ENCODE measurements around the gene SMC1A.

Gene SMC1A

GRCh38 chrX:53379008-53379710 lies 43.3 kb downstream of the SMC1A start:
- ChIA-PET POLR2A (interaction anchor here (1.1 to 6.3 kb wide), 2 partner anchors 43 to 56 kb away, joined by 3 to 29 read pairs; partner anchors contain the start of genes HSD17B10, RIBC1 and SMC1A), CTCF (interaction anchor here (0.7 to 2.0 kb wide), 5 partner anchors 62 to 96 kb away, joined by 3 to 6 read pairs (median 5); no protein-coding TSS in a partner anchor)
- H3K9me3 ChIP-seq (ENCODE audit: control insufficient read depth, insufficient read depth, low read depth, low read length): no peaks in the 10 kb centered on the region
- H3K4me3 ChIP-seq (ENCODE audit: low read depth, low read length): no peak overlapping the region
- peaks cover 70 to 88% of the 10 kb centered on the region in 2 experiments for H3K36me3 ChIP-seq (ENCODE audit: control insufficient read depth in 2 of 2, insufficient read depth in 1 of 2, low read length in 2 of 2)
- TF ChIP-seq SETDB1 (IDR thresholded peaks at IDR 0.05; ENCODE audit: insufficient read length, low read length) (no peak), ZNF561 (tag by site-specific recombination; IDR thresholded peaks at IDR 0.05; ENCODE audit: borderline replicate concordance) (no peak), ZNF155 (tag by site-specific recombination; IDR thresholded peaks at IDR 0.05) (no peak), ZNF266 (tag by site-specific recombination; IDR thresholded peaks at IDR 0.05; ENCODE audit: low read depth) (no peak), REPIN1 (tag by site-specific recombination; IDR thresholded peaks at IDR 0.05; ENCODE audit: low read depth) (no peak), ZEB2 (tag by site-specific recombination; IDR thresholded peaks at IDR 0.05) (no peak)
- no peak overlapping the region for H3K27ac ChIP-seq (ENCODE audit: extremely low read depth, low read depth, low read length)
- no peaks in the 10 kb centered on the region for H3K4me1 ChIP-seq (ENCODE audit: control insufficient read depth, insufficient read depth, low read length)

GRCh38 chrX:53377464-53377863 lies 45.0 kb downstream of the SMC1A start:
- ChIA-PET CTCF (interaction anchor here (0.7 to 2.4 kb wide), 2 partner anchors 17 to 65 kb away, joined by 3 to 11 read pairs; no protein-coding TSS in a partner anchor), POLR2A (interaction anchor here (6.3 kb wide), 1 partner anchor 45 kb away, joined by 29 read pairs; the partner anchor contains the start of genes RIBC1 and SMC1A)
- H3K4me1 ChIP-seq (ENCODE audit: control insufficient read depth, insufficient read depth, low read length): no peaks in the 10 kb centered on the region
- H3K9me3 ChIP-seq (ENCODE audit: control insufficient read depth, insufficient read depth, low read depth, low read length): no peaks in the 10 kb centered on the region
- H3K36me3 ChIP-seq (ENCODE audit: control insufficient read depth in 2 of 2, insufficient read depth in 1 of 2, low read length in 2 of 2): peaks cover 53 to 71% of the 10 kb centered on the region in 2 experiments
- H3K27ac ChIP-seq (ENCODE audit: extremely low read depth, low read depth, low read length): no peak overlapping the region
- TF ChIP-seq ZNF843 (tag by site-specific recombination; IDR thresholded peaks at IDR 0.05) (no peak), ZNF404 (tag by site-specific recombination; IDR thresholded peaks at IDR 0.05) (no peak), ZNF585B (tag by site-specific recombination; IDR thresholded peaks at IDR 0.05) (no peak), ZFP41 (tag by site-specific recombination; IDR thresholded peaks at IDR 0.05; ENCODE audit: borderline replicate concordance) (no peak), ZNF623 (tag by site-specific recombination; IDR thresholded peaks at IDR 0.05) (no peak), ZNF19 (tag by site-specific recombination; IDR thresholded peaks at IDR 0.05; ENCODE audit: low read depth) (no peak), ZNF580 (tag by site-specific recombination; IDR thresholded peaks at IDR 0.05) (no peak), ZNF701 (tag by site-specific recombination; IDR thresholded peaks at IDR 0.05) (no peak), SP3 (tag by site-specific recombination; IDR thresholded peaks at IDR 0.05) (no peak), MZF1 (tag by site-specific recombination; IDR thresholded peaks at IDR 0.05; ENCODE audit: borderline replicate concordance) (no peak), ZBTB17 (tag by site-specific recombination; IDR thresholded peaks at IDR 0.05) (no peak), SP7 (tag by site-specific recombination; IDR thresholded peaks at IDR 0.05) (no peak), ZNF18 (tag by site-specific recombination; IDR thresholded peaks at IDR 0.05) (no peak), ZNF654 (tag by site-specific recombination; IDR thresholded peaks at IDR 0.05; ENCODE audit: low read depth) (no peak)
- H3K4me3 ChIP-seq (ENCODE audit: low read depth, low read length): no peak overlapping the region

- H3K4me1 ChIP-seq (ENCODE audit: control insufficient read depth, insufficient read depth, low read length): no peaks in the 10 kb centered on the region
- ChIA-PET CTCF (interaction anchor here (0.7 to 2.4 kb wide), 10 partner anchors 12 to 105 kb away, joined by 3 to 11 read pairs (median 4); no protein-coding TSS in a partner anchor), POLR2A (interaction anchor here (6.3 kb wide), 1 partner anchor 46 kb away, joined by 29 read pairs; the partner anchor contains the start of genes RIBC1 and SMC1A)
- no peaks in the 10 kb centered on the region for H3K9me3 ChIP-seq (ENCODE audit: control insufficient read depth, insufficient read depth, low read depth, low read length)
- no peak overlapping the region for H3K4me3 ChIP-seq (ENCODE audit: low read depth, low read length)
- H3K36me3 ChIP-seq (ENCODE audit: control insufficient read depth in 2 of 2, insufficient read depth in 1 of 2, low read length in 2 of 2): peaks cover 47 to 65% of the 10 kb centered on the region in 2 experiments
- no peak overlapping the region for H3K27ac ChIP-seq (ENCODE audit: extremely low read depth, low read depth, low read length)
- TF ChIP-seq ZBTB26 (tag by site-specific recombination; optimal IDR thresholded peaks at IDR 0.05) (no peak), ZBTB1 (tag by site-specific recombination; IDR thresholded peaks at IDR 0.05) (no peak), ZNF140 (tag by site-specific recombination; IDR thresholded peaks at IDR 0.05) (no peak), ZNF791 (tag by site-specific recombination; IDR thresholded peaks at IDR 0.05) (no peak), ZBTB48 (tag by site-specific recombination; IDR thresholded peaks at IDR 0.05) (no peak), ZNF585B (tag by site-specific recombination; IDR thresholded peaks at IDR 0.05) (no peak), ZNF48 (tag by site-specific recombination; IDR thresholded peaks at IDR 0.05) (no peak), ZNF837 (tag by site-specific recombination; IDR thresholded peaks at IDR 0.05) (no peak), ZNF184 (tag by site-specific recombination; IDR thresholded peaks at IDR 0.05) (no peak), ZNF473 (tag by site-specific recombination; IDR thresholded peaks at IDR 0.05) (no peak), MZF1 (tag by site-specific recombination; IDR thresholded peaks at IDR 0.05; ENCODE audit: borderline replicate concordance) (no peak), ZNF629 (tag by site-specific recombination; IDR thresholded peaks at IDR 0.05) (no peak), ZFHX2 (tag by site-specific recombination; conservative IDR thresholded peaks at IDR 0.05) (no peak)
Measured at GRCh38 chrX:53376888-53377287, 45.6 kb downstream of the SMC1A start.
